Keratinocyte (primary cell): Measurements from ENCODE around the gene KCNAB2.

ENCODE experiments used
- EZH2 ChIP-seq: IDR thresholded peaks from one replicate; pipeline ENCODE4 v1.6.1; 2012; ENCODE audit warnings: inconsistent platforms, mild to moderate bottlenecking, low read length, moderate library complexity
- TF ChIP-seq, protein P1 (sequence below), 3 experiments: IDR thresholded peaks in 1 of 3; conservative IDR thresholded peaks in 1 of 3; optimal IDR thresholded peaks in 1 of 3; 2 replicates in 2 of 3; 3 replicates in 1 of 3; pipeline versions ENCODE3 to v1.5.1; 2011; ENCODE audit warnings: low read length in 3 of 3, mild to moderate bottlenecking in 3 of 3, moderate library complexity in 2 of 3, control low read depth in 1 of 3, inconsistent platforms in 1 of 3; ENCODE audit not compliant: insufficient read depth in 2 of 3; ENCODE audit errors: extremely low read depth in 1 of 3

DNA sequence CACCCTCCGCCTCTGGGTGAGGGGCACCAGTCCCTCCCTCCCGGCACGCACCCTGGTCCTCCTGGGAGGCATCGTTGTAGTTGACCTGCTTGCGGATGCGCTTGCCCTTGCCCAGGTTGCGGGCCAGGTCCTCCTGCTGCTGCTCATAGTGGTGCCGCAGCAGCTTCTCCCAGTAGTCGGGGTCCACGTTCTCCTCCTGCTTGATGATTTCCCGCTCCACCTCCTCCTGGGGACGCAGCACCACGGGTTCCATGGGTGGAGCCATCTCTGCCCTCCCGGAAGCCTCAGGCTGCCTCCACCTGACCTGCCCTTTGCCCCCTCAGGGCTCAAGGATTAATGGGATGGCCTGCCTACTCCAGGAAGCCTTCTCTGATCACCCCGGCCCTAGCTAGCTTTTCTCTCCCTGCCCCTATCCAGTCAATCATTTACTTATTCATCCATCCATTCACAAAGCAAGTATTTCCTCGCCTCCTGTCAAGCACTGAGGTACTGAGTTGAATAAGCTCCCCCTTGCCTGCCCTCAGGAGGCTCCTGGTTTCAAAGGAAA, 80.9 kb downstream of the KCNAB2 start:
- peak; percentile 57 for TF ChIP-seq EZH2
- TF ChIP-seq, protein P1, sequence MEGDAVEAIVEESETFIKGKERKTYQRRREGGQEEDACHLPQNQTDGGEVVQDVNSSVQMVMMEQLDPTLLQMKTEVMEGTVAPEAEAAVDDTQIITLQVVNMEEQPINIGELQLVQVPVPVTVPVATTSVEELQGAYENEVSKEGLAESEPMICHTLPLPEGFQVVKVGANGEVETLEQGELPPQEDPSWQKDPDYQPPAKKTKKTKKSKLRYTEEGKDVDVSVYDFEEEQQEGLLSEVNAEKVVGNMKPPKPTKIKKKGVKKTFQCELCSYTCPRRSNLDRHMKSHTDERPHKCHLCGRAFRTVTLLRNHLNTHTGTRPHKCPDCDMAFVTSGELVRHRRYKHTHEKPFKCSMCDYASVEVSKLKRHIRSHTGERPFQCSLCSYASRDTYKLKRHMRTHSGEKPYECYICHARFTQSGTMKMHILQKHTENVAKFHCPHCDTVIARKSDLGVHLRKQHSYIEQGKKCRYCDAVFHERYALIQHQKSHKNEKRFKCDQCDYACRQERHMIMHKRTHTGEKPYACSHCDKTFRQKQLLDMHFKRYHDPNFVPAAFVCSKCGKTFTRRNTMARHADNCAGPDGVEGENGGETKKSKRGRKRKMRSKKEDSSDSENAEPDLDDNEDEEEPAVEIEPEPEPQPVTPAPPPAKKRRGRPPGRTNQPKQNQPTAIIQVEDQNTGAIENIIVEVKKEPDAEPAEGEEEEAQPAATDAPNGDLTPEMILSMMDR (optimal IDR thresholded peaks at IDR 0.05 in 1 of 3, IDR thresholded peaks at IDR 0.05 in 1 of 3, conservative IDR thresholded peaks at IDR 0.05 in 1 of 3; ENCODE audit: extremely low read depth in 1 of 3, insufficient read depth in 2 of 3, low read length in 3 of 3): no peak
